ENCODE results near the gene MANSC1.
"Not testable (repeated sequence)": the region's sequence is repeated elsewhere in the genome, so short reads cannot be mapped to it uniquely, and the experiment has no call there.

MANSC1 gene

DNA sequence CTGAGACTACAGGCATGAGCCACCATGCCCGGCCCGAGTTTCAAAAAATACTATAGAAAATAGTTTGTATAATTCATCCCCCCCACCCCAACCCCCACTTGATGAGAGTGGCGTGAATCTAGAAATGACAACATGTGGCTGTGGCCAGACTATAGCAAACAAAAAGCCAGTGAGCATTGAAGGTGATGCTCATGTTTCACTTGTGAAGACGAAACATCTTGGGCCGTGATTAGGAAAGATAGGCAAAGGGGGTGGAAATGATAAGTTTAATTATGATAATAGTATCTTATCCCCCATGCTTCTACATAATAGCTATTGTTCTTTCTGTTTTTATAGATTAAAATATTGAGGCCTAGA is 15.4 kb upstream of the MANSC1 start:
- DNase-seq (ENCODE audit: low spot score), result no peak

DNA sequence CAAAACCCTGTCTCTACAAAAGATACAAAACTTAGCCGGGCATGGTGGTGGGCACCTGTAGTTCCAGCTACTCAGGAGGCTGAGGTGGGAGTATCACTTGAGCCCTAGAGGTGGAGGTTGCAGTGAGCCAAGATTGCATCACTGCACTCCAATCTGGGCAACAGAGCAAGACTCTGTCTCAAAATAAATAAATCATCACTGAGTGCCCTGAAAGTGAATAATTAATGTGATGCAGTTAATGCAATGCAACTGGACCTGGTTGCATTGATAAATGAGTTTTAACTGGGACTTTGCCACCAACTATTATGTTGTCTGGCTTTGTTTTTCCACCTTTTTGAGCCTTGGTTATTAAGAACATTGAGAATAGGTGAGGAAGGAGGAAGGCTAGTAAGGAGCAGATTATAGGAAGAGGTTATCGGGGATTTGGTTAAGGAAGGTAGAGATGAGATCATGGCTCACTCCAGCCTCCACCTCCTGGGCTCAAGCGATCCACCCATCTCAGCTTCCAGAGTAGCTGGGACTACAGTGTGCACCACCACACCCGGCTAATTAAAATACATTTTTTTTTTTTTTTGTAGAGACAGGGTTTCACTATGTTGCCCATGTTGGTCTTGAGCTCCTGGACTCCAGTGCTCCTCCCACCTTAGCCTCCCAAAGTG is 14.9 kb upstream of the MANSC1 start:
- DNase-seq (ENCODE audit: low spot score), result no peak

DNA sequence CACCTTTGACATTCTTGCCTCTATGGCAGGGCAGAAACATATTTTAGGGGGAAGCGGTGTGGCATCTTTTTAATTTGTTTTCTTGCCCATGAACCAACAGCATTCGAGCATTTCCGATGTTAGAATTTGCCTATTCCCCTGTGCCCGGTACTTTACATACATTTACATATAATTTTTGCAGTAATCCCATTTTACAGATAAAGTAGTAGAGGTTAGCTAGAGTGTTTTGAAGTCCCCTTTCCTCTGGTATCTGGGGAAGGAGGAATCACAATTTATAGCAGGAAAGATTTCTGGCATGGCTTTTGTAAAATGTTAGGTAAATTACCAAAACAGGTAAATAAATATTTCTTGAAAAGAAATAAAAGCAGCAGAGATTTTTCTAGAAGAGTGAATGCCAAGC is 8.5 kb upstream of the MANSC1 start:
- no peak for DNase-seq (ENCODE audit: low spot score)

DNA sequence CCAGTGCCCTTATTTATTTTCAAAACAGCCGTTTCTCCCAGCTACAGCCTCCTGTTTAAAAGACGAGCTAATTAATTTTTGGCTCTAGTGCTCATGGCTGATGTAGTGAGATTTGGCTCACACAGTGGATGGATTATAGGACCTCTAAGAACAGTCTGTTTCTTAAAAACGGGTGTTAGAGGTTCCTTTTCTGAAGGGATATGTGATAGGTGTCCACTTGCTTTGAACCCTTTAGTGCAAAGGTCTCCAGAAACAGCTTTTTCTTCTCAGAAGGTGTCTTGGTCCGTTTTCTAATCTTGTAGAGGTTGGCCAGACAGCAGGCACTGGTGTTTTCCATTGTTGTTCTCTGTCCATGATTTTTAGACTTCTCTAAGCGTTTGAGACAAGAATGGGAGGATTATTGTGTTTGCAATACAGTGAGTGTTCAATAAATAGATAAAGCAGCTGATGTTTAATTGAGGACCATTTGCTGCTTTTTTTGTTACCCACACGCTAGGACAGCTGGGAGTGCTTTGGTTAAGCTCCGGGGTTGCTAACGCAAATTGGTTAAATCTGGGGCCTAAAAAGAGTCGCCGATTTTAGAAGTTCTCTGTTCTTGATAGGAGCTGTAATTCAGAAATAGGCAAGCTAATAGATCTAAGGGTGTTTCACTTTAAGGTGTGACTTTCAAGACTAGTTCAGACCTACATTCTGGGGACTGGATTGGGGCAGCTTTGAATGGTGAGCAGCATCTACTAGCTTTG is 7.8 kb upstream of the MANSC1 start:
- DNase-seq (ENCODE audit: low spot score), result no peak

DNA sequence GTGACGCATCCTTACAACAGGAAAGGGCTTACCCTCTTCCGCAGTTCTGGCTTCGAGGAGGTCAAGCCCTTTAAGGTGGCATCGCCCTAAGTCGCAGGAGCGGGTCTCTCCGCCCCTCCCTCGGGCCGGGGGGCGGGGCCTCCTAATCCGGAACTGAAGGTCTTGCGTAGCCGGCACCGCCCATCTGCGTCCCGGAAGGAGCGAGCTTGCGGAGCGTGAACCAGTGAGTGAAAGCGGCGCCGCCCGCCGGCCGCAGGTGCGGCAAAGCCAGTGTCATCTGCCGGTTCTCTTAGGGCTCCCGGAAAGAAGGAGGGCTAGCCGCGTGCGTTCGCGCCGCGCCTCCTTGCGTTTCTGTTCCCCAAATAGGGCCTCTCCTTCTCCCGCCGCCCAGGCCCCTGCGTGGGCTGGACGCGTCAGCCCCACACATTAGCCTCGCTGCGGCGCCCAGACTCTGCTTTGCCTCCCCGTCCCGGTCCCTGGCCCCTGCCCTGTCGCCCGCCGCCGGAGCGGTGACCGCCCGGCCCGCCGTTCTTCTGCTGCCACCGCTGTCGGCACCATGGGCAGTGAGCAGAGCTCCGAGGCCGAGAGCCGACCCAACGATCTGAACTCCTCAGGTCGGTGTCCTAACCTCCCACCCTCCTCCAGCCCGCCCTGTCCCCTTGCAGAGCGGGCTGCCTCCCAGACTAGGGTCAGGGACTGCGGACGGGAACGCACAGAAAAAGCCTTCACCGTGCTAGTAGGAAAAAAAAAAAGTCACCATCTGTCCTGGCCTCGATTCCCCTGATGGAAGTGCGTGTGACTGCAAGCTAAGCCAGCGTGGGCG is 7.1 kb upstream of the MANSC1 start, which contains the start of gene BORCS5:
Gene BORCS5, plus strand, starts transcription at position 183 of the 823 bp plus-strand sequence. Its CDS starts 374 bp downstream, at position 557.
- DNase-seq (ENCODE audit: low spot score), result peak; percentile 80

DNA sequence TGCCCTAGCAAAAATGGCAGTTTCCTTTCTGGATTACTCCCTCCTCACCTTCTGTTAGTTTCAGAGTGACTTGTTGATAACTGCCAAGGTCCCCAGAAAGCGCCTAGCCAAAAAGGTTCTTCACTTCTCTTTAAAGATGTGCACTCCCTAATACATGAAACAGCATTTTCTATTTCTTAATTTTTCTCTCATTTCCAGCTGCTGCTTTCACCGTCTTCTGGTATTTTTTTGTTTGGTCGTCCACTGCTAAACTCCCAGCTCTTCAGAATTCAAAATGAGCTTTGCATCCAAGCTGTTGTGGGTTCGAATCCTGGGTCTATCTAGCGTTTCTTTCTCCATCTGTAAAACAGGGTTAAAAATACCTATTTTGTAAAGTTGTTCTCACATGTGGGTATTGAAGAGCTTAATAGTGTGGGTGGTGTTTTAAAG is 6.4 kb upstream of the MANSC1 start:
- DNase-seq (ENCODE audit: low spot score), result no peak

DNA sequence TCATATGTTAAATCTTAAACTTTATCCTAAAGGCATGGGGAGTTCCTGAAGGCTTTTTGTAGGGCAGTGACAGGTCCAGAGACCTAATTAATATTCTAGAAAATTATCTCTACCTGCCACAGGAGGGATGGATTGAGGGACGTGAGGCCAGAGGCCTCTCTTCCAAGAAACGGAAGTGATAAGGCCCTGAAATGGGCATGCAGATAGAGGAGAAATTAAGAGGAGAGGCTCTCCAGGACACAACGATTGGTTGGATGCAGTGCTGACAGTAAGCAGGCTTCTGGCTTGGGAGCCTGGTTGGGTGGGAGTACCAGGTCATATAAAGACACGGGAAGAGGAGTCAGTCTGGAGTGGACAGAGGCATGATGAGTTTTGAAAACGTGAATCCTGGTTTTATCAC is 3.8 kb upstream of the MANSC1 start:
- no peak for DNase-seq (ENCODE audit: low spot score)

DNA sequence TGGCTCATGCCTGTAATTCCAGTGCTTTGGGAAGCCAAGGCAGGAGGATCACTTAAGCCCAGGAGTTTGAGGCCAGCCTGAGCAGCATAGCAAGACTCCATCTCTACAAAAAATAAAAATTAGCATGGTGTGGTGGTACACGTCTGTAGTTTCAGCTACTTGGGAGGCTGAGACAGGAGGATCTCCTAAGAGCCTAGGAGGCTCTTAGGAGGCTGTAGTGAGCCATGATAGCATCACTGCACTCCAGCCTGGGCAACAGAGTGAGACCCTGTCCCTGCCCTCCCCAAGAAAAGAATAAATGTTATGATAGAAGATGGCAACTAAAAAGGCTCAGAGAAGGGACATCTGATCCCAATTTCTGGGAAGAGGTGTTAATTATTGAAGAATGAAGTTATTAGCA is 3.2 kb upstream of the MANSC1 start:
- no peak for DNase-seq (ENCODE audit: low spot score)

DNA sequence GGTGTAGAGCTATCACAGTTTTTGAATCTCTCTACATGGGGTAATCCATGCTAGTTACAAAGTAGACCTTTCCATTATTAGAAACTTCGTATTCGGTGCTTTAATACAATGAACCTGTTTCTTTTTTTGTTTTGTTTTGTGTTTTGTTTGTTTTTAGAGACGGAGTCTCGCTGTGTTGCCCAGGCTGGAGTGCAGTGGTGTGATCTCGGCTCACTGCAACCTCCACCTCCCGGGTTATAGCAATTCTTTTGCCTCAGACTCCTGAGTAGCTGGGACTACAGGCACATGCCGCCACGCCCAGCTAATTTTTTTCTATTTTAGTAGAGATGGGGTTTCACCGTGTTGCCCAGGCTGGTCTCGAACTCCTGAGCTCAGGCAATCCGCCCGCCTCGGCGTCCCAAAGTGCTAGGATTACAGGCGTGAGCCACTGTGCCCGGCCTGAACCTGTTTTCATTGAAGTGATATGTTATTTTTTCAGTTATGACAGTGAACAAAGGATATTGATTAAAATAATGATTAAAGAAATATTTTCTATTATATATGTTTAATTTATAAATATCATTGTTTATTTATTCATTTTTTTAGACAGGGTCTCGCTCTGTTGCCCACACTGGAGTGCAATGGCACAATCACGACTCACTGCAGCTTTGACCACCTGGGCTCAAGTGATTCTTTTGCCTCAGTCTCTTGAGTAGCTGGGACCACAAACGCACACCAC is 1.6 kb upstream of the MANSC1 start:
- not testable (repeated sequence) for DNase-seq (ENCODE audit: low spot score)

DNA sequence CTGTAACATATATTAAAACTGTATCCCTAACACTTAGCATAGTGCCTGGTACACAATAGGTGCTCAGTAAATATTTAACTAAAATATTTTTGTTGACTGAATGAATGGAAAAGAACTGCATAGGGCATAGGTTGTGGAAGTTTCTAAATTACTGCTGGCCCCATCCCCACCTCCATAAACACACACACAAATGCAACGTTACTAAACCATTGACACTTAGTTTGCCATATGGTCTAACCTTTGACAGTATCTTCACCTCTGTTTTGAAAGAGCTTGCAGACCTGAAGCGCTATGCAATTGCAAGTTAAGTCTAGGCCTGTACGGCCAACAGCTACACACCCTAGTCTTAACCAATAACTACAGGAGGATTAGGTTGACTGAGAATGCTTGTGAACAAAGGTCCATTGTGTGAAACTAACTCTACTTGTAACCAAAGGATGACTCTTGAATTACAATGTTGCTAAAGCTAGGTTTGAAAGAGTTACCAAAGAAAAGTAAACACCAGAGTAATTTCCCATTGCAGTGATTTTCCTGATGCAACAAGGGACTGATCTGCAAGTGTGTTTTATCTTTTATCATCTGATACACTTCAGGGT is 924 bp upstream of the MANSC1 start:
- DNase-seq (ENCODE audit: low spot score), result peak; percentile 73

DNA sequence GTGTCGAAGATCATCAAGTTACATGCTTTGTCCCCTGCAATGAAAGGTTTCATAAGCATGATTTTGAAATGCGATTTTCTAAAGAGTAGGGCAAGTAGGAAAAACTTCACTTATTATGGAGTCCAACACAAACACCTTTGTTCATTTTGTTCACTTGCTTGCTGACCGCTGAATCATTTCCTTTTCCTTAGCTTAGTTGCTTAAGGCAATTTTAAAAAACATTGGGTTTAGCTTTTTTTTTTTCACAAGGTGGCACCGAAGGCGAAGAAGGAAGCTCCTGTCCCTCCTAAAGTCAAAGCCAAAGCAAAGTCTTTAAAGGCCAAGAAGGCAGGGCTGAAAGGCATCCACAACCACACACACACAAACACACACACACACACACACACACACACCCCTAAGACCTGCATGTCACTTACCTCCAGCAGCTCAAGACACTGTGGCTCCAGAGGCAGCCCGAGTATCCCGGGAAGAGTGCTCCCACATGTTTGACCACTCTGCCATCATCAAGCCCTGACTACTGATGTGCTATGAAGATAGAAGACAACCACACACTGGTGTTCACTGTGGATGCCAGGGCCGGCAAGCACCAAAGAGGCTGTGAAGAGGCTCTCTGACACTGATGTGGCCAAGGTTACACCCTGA is 11.4 kb downstream of the MANSC1 start:
- no peak for DNase-seq (ENCODE audit: low spot score)

DNA sequence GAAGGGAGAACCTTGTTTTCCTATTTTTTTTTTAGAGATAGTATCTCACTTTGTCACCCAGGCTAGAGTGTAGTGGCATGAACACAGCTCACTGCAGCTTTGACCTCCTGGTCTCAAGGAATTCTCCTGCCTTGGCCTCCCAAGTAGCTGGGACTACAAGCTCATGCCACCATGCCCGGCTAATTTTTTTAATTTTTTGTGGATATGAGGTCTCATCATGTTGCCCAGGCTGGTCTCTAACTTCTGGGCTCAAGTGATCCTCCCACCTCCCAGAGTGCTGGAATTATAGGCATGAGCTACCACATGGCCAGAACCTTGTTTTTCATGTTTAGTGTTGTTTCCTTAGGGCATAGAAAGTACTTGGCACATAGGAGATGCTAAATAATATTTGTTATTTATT is 13.5 kb downstream of the MANSC1 start:
- DNase-seq (ENCODE audit: low spot score), result no peak

DNA sequence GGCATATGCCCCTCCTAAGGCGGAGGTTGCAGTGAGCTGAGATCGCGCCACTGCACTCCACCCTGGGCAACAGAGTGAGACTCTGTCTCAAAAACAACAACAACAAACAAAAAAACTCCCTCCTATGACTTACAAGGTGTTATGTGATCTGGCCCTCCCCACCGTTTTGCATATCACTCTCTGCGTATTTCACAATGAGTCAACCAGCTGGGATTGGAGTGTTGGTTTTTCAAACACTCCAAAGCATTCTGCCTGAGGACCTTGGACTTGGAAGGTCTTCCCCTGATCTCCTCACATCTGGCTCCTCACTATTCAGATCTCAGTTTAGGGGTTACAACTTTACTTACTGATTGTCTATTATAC is 14.0 kb downstream of the MANSC1 start:
- peak; percentile 65 for DNase-seq (ENCODE audit: low spot score)

DNA sequence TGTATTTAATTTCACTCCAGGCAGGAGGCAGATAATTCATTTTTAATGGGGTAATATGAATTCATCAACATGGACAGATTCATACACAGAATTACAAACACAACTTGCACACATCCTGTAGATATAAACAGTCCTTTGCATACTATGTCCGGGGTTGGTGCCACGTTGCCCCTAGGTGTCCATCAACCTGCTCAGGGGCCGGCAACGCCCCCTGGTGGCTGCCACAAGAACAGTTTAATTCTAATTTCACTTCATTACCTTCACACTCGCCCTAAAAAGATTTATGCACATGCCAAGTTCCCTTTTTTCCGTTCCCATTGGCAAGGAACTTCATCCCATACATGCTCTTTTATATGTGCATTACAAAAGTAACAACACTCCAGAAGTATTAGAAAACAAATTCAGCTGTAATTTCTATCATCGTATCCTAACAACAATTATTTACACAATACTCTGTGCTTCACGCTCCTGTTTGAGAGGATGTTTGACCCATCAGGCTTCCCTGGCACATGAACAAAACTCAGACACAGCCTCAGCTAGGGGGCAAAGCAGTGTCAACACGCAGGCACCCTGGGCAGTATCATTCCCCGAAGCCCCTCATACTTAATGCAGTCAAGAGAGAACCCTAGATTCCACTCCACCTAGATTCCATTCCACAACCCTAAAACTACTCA is 15.5 kb downstream of the MANSC1 start:
- peak; percentile 73 for DNase-seq (ENCODE audit: low spot score)

DNA sequence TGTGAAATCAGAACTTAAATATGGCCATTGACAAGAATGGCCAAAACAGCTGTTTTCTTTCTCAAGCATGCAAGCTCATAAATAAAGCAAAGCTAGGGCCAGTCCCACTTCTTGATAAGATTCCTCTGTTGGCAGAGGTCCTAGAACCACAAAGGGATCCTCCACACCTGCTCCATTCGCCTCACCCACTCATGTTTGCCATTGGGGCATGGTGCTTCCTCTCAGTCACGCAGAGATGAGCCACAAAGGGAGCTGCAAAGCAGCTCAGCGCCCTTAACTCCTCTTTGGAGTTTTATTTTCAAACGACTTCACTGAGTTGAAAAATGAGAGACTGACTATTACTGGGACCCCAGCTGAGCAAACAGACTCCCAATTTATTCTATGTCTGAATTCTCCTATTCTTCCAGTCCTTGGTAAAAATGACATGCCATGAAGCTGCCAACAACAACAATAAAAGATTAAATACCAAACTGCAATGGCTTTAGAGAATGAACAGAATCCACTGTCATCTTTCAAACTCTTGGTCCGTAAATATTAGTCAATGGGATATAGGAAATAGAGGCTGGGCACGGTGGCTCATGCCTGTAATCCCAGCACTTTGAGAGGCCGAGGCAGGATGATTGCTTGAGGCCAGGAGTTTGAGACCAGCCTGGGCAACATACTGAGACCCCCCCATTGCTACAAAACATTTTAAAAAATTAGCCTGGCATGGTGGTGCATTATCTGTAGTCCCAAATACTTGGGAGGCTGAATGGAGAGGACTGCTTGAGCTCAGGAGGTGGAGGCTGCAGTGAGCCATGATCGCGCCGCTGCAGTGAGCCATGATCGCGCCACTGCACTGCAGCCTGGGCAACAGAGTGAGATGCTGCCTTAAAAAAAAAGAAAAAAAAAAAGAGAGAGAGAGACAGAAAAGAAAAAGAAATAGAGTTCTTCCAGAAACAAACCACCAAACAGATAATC is 16.4 kb downstream of the MANSC1 start:
- no peak for DNase-seq (ENCODE audit: low spot score)

DNA sequence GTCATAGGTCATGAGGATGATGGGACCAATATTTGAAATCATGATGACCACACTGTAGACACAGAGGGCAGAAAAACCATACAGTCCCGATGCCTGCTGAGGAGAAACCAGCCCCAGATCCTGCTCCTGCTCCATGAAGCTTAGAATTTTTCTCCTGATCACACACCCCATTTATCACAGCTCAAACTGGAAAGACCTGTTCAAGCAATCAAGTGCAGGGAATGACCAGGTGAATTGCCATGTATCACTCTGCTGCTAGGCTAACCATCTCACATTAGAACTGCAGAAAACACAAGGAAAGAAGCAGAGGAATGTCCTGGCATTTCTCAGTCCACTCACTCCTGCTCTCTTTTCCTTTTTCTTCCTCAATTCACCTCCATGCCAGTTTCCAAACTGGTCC is 18.1 kb downstream of the MANSC1 start:
- no peak for DNase-seq (ENCODE audit: low spot score)

DNA sequence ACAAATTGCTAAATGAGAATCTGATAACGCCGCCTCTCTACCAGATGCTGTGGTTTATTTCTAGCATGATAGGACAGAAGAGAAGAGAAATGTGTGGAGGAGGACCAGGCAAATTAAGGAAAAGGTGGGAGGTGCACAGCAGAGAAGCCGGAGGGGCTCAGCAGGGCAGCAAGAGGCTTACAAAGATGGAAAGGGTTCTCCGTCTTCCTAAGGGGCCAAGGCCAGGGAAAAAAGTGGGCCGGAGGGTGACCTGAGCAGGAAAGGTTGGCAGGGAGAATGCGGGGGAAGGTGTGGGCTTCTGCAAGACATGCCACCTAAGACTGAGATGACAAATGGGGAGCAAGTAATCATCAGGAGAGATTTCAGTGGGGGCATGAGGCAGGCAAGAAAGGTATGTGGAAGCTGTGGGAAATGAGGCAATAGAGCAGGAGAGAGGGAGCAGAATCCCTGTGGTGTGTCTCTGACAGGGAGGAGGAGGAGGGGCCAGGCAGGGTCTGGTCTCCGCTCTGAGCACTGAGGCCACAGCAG is 18.7 kb downstream of the MANSC1 start:
- DNase-seq (ENCODE audit: low spot score), result no peak

DNA sequence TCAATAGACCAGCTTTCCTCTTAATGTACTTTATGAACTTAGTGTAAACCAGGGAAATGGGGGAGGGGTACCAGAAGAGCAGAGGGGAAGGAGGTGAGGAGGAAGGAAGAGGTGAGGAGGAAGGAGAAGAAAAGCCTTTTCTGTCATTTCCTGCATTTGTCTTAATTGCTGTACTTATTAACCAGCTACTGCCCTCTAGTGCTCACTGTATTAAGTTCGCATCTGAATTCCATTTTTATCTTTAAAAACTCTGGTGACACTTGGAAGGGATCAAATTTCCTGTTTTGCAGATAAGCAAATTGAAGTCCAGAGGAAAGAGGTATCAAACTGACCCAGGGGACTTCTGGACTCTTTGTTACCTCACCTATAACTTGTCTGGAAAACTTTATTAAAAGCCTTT is 22.2 kb downstream of the MANSC1 start:
- DNase-seq (ENCODE audit: low spot score), result peak; percentile 62

DNA sequence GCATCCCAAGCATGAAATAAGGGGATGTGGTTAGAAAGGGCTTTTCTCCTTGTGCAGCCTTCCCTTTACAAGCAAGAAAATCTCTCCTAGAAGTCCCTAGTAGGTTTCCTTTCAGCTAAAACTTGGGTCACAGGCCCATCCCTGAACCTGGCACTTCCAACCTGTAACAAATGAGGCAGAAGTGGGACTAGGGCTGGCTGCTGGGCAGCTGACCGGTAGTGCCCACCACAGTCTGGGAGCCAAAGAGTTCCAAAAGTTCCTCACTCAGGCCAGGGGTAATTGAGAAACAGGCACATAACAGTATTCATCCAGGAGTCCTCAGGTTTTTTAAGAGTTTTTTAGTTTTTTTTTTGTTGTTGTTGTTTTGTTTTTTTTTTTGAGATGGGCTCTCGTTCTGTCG is 23.8 kb downstream of the MANSC1 start:
- DNase-seq (ENCODE audit: low spot score), result no peak

Data from HuH-7 (cell line).